Mammary epithelial cell (primary cell): ENCODE data around the gene ASCC3.

ENCODE experiments used
- CTCF ChIP-seq, 2 donors: IDR thresholded peaks in 1 of 2; conservative IDR thresholded peaks in 1 of 2; 2 replicates each; pipeline ENCODE4 v1.5.1; 2011 to 2012; ENCODE audit warnings: inconsistent platforms in 2 of 2, low read length in 2 of 2, mild to moderate bottlenecking in 2 of 2, control low read depth in 1 of 2, low read depth in 1 of 2; ENCODE audit not compliant: insufficient read depth in 1 of 2; ENCODE audit errors: extremely low read depth in 1 of 2
- EZH2 ChIP-seq: IDR thresholded peaks from 2 replicates; pipeline ENCODE4 v1.6.1; 2012; ENCODE audit warnings: low read length, inconsistent platforms, borderline replicate concordance

- TF ChIP-seq CTCF (conservative IDR thresholded peaks at IDR 0.05 in 1 of 2, IDR thresholded peaks at IDR 0.05 in 1 of 2; ENCODE audit: extremely low read depth in 1 of 2, insufficient read depth in 1 of 2, low read depth in 1 of 2, low read length in 2 of 2) = peak; percentile 44 to 54
- TF ChIP-seq EZH2 = no peak
Observed at GRCh38 chr6:100719883-100720682, 161.0 kb downstream of the ASCC3 start.
